ENCODE data around the gene RAD51B.

DNA sequence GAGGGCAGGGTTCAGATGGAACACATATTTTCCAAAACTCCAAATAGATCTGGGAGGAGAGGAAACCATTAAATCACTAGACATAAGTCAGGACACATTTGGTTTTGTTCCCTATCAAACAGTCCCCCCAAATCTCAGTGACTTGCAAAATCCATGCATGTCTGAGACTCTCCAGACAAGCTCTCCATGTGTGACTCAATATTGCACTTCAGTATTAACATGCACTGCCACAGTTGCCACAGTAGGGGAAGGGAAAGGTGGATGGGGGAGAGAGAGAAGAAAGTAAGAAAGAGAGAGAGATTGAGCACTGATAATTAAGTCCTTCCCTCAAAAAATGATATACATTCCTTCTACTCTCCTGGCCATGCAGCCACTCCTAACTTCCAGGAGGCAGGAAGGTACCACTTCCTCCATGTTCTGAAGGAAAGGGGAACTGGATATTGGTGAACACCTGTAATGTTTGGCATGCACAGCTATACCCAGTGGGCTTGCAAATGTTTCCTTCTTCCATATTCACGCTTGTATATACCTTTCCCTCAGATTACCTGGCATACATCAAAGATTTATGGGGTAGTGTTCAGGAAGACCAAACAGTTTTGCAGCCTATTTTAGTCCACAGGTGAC, 663.3 kb downstream of the RAD51B start:
- TF ChIP-seq CTCF (IDR thresholded peaks at IDR 0.05) (no peak), POLR2A (IDR thresholded peaks at IDR 0.05) (no peak)

Measured in tibial nerve (tissue), 3 donors.